ENCODE measurements around the gene FLVCR2. TPM values are rescaled to one million over a fixed set of nuclear protein-coding genes. Genes with fewer than 3 reads are reported as not detected.

Gene FLVCR2
- total RNA-seq, 4 donors from 2014 or later = 11.5 to 21.8 (median 12.3) TPM

DNA sequence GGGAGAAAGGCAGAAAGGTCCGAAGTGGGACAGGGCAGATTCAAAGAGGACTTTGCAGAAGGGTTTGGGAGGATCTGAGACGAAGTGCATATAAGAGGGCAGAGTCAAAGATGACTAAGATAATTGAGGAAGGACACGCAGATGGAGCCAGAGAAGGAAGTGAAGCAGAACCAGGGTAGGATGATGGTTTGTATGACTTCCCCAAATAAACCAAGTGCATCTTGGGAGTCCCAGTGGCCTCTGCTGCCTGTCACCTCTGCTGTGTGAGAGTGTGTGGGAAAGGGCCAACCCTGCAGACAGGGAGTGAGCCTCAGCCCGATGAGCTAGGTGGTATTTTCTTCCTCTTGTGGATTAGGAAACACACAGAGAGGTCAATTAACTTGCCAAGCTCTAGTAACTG is 36.8 kb downstream of the FLVCR2 start:
- TF ChIP-seq, protein P1, sequence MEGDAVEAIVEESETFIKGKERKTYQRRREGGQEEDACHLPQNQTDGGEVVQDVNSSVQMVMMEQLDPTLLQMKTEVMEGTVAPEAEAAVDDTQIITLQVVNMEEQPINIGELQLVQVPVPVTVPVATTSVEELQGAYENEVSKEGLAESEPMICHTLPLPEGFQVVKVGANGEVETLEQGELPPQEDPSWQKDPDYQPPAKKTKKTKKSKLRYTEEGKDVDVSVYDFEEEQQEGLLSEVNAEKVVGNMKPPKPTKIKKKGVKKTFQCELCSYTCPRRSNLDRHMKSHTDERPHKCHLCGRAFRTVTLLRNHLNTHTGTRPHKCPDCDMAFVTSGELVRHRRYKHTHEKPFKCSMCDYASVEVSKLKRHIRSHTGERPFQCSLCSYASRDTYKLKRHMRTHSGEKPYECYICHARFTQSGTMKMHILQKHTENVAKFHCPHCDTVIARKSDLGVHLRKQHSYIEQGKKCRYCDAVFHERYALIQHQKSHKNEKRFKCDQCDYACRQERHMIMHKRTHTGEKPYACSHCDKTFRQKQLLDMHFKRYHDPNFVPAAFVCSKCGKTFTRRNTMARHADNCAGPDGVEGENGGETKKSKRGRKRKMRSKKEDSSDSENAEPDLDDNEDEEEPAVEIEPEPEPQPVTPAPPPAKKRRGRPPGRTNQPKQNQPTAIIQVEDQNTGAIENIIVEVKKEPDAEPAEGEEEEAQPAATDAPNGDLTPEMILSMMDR (IDR thresholded peaks at IDR 0.05; ENCODE audit: low read depth) = no peak

DNA sequence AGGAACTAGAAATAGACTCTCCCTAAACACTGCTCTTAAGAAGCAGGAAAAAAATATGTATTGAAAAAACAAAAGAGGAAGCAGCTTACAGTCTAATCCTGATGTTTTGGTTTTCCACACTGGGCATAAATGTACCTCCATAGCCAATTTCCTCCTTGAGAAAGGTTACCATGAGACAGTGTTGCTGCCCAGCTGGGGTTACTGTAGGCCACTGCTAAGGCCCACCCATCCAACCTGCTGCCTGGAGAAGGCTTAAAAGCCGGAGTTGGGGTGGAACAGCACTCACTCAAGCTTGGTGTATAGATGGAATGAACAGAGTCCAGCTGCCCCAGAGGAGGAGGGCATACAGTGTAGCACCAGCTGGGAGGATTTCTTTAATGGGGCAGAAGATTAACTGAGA is 41.1 kb downstream of the FLVCR2 start:
- TF ChIP-seq, protein P1 (IDR thresholded peaks at IDR 0.05; ENCODE audit: low read depth) = no peak

DNA sequence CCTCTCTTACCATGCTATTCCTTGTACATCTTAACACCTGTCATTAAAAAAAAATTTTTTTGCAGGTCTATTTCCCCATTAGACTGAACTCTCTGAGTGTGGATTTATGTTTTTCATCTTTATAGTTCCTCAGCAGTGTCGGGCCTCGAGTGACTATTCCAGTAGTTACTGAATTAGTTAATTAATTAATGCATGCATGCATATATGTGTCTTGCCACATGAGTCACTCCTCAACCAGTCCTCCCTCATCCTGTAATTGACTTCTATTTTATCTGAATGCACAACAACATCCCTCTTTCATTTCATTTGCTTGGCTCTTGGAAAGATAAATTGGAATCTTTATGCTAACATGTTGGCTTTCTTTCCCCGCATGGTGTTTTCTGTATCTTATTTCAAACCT is 46.6 kb downstream of the FLVCR2 start:
- TF ChIP-seq, protein P1 (IDR thresholded peaks at IDR 0.05; ENCODE audit: low read depth) = no peak

DNA sequence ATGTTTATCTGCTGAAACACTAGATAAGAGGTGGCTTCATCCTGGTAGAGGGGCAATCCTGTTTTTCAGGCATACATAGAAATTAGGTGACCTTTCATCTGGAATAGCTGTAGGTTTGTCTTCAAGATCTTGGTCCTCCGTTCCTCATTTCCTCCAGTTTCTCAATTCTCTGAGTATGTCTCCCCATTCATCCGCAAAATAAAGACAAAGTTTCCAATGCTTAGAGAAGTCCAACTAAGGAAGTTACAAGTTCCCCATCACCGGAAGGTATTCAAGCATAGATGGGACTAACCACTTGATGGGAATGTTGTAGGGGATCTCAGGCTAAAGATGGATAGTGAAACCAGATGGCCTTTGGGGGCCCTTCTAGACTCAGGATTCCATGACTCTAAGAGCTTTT is 48.0 kb downstream of the FLVCR2 start:
- TF ChIP-seq, protein P1 (IDR thresholded peaks at IDR 0.05; ENCODE audit: low read depth) = no peak

DNA sequence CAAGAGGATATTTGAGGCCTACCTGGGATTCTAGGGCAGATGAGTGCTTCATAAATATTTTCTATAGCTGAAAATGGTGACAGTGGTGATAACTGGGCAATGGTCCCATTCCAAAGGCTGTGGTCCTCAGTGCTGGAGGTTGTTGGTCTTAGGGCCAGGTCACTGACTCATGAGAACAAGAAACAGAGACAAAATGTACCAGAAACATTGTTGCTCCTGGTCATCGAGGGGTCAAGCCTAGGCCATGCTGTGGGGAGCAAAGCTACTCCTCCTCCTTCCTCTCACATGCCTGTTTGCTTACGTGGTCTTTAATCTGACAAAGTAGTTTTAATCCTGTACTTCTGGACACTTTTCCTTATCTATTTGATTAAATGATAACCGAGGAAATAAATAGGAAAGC is 48.4 kb downstream of the FLVCR2 start:
- TF ChIP-seq, protein P1 (IDR thresholded peaks at IDR 0.05; ENCODE audit: low read depth) = no peak

DNA sequence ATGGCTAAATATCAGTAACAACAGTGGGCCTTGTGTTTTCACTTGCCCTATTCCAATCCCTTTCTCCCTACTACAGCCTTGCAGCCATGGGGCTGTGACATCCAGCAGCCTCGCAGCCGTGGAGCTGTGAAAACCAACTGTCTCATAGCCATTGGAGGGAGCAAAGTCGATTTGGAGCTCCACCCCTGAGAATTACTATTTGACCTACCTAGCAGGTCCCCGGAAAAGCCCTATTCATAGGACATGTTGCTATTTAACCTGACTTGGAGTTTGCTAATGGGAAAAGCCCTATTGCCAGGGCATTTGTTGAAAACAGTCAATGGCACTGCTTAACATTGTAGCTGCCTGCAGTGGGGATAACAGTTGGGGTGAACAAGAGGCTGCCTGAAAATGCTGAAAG is 49.0 kb downstream of the FLVCR2 start:
- TF ChIP-seq, protein P1 (IDR thresholded peaks at IDR 0.05; ENCODE audit: low read depth) = no peak

DNA sequence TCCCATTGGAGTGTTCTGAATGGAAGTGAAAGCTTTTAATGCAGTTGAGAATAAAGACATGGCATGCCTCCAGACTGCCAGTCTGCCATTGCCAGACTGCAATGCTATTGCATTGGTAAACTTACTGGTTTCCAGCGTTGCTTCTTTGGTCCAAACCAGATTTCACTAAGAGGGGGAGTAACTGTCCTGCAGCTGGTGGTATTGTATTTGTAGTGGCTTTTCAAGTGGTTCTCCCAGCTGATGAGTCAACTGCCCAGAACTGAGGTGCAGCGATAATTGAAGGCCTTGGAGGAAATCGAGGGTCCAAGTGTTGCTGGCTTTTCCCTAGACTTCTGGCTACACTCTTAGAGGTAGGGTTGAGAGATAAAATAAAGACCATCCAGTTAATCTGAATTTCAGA is 50.4 kb downstream of the FLVCR2 start:
- TF ChIP-seq, protein P1 (IDR thresholded peaks at IDR 0.05; ENCODE audit: low read depth) = no peak
